A673 (cell line): ENCODE results near the gene GNLY. TPM values are rescaled to one million over a fixed set of nuclear protein-coding genes. Genes with fewer than 3 reads are reported as not detected.

ENCODE experiments used
- BruUV-seq: library from RNA; stranded (reverse); fragments of 400-500 nt; replicated peaks from 2 replicates; lab custom pipeline; 2021; lab: Mats Ljungman, UMichigan
- CTCF ChIA-PET: fragments of 300-600 bp; sonication (Branson Sonifier 250); formaldehyde crosslinking; loops from one replicate; lab custom pipeline; 2022; ENCODE audit warnings: antibody characterized with exemption; lab: Charles Lee
- POLR2A ChIA-PET: fragments of 300-600 bp; sonication (Branson Sonifier 250); formaldehyde crosslinking; loops from one replicate; lab custom pipeline; 2022; ENCODE audit warnings: antibody characterized with exemption; ENCODE audit not compliant: low non-redundant PET; lab: Charles Lee
- DNase-seq: peaks from one replicate; pipeline ENCODE4 v3.0.0-alpha.2; 2015; ENCODE audit warnings: low spot score
- H3K27ac ChIP-seq: fragments of 200-600 bp; sonication (generic); 2 replicates; pipeline ENCODE4 v1.5.1; 2016; ENCODE audit warnings: mixed run types, low read depth, mild to moderate bottlenecking, mixed read lengths, antibody characterized with exemption, low read length; ENCODE audit not compliant: poor library complexity, severe bottlenecking
- H3K27me3 ChIP-seq: fragments of 200-600 bp; sonication (generic); replicated peaks from 2 replicates; pipeline ENCODE4 v1.6.1; 2017; ENCODE audit warnings: mixed run types, low read depth, mild to moderate bottlenecking, mixed read lengths, antibody characterized with exemption, low read length; ENCODE audit not compliant: insufficient read depth, poor library complexity
- H3K36me3 ChIP-seq: fragments of 200-600 bp; sonication (generic); 2 replicates; pipeline ENCODE4 v1.6.1; 2016; ENCODE audit warnings: mixed run types, mild to moderate bottlenecking, mixed read lengths, antibody characterized with exemption, low read length; ENCODE audit not compliant: insufficient read depth, poor library complexity, severe bottlenecking
- H3K4me1 ChIP-seq: fragments of 200-600 bp; sonication (generic); 2 replicates; pipeline ENCODE4 v1.6.1; 2017; ENCODE audit warnings: mixed run types, mild to moderate bottlenecking, mixed read lengths, antibody characterized with exemption, low read length; ENCODE audit not compliant: insufficient read depth, poor library complexity, severe bottlenecking
- H3K4me3 ChIP-seq: fragments of 200-600 bp; sonication (generic); 2 replicates; pipeline ENCODE4 v1.5.1; 2016; ENCODE audit warnings: low read depth, mixed run types, mild to moderate bottlenecking, mixed read lengths, low read length; ENCODE audit not compliant: poor library complexity, severe bottlenecking
- H3K9me3 ChIP-seq: fragments of 200-600 bp; sonication (generic); 2 replicates; pipeline ENCODE4 v1.6.1; 2016; ENCODE audit warnings: mixed run types, low read depth, mild to moderate bottlenecking, mixed read lengths, antibody characterized with exemption, low read length; ENCODE audit not compliant: poor library complexity, severe bottlenecking
- CTCF ChIP-seq: fragments of 300-800, 200-600 bp; sonication (generic); conservative IDR thresholded peaks from 2 replicates; pipeline ENCODE4 v1.5.1; 2017; ENCODE audit warnings: low read depth, mild to moderate bottlenecking, antibody characterized with exemption, low read length, moderate library complexity, mixed read lengths
- EZH2 ChIP-seq: fragments of 200-600 bp; sonication (generic); IDR thresholded peaks from 2 replicates; pipeline ENCODE4 v1.6.1; 2017; ENCODE audit warnings: borderline replicate concordance, low read depth, mild to moderate bottlenecking, mixed read lengths, antibody characterized with exemption, low read length; ENCODE audit not compliant: poor library complexity, severe bottlenecking
- intact Hi-C: fragments of 100-400 bp; cut with micrococcal nuclease; formaldehyde crosslinking; loops from one replicate; pipeline ENCODE4 v1.10.0; 2022; ENCODE audit not compliant: unreplicated experiment
- total RNA-seq: library from RNA; stranded (reverse); gene quantifications from 2 replicates; pipeline ENCODE4 v1.2.3, GENCODE V29; 2021

GNLY gene
- total RNA-seq, 1 experiment from 2014 or later, result not detected

- Histone ChIP-seq H3K36me3 (no peaks in the 10 kb centered on the region), H3K4me3 (no peak overlapping the region), H3K27me3 (no peaks in the 10 kb centered on the region), H3K27ac (no peak overlapping the region), H3K4me1 (no peaks in the 10 kb centered on the region), H3K9me3 (no peaks in the 10 kb centered on the region)
- no TSS peak for BruUV-seq
- TF ChIP-seq CTCF (no peak), EZH2 (no peak)
- ChIA-PET CTCF (no interaction called here), POLR2A (no interaction called here)
- intact Hi-C loops, result no loop called here
- no peak for DNase-seq
Measured at GRCh38 chr2:85731606-85732005, 37.4 kb downstream of the GNLY start.

- H3K4me1 ChIP-seq, result no peaks in the 10 kb centered on the region
- DNase-seq, result no peak
- H3K9me3 ChIP-seq, result no peaks in the 10 kb centered on the region
- H3K27me3 ChIP-seq, result no peaks in the 10 kb centered on the region
- intact Hi-C loops, result no loop called here
- no peak overlapping the region for H3K4me3 ChIP-seq
- POLR2A ChIA-PET, result no interaction called here
- no peaks in the 10 kb centered on the region for H3K36me3 ChIP-seq
- TF ChIP-seq EZH2, result no peak
- no peak for TF ChIP-seq CTCF
- no TSS peak for BruUV-seq
- CTCF ChIA-PET, result no interaction called here
- no peak overlapping the region for H3K27ac ChIP-seq
Measured at GRCh38 chr2:85732467-85733120, 38.4 kb downstream of the GNLY start.

- Histone ChIP-seq H3K9me3 (no peaks in the 10 kb centered on the region), H3K36me3 (no peaks in the 10 kb centered on the region), H3K4me1 (no peaks in the 10 kb centered on the region), H3K4me3 (no peak overlapping the region), H3K27me3 (no peaks in the 10 kb centered on the region), H3K27ac (no peak overlapping the region)
- TF ChIP-seq EZH2 (no peak), CTCF (no peak)
- CTCF ChIA-PET, result no interaction called here
- no TSS peak for BruUV-seq
- no peak for DNase-seq
- POLR2A ChIA-PET, result no interaction called here
- intact Hi-C loops, result no loop called here
Measured at GRCh38 chr2:85733121-85733960, 39.2 kb downstream of the GNLY start.
